ENCODE measurements around the gene PSD2. TPM values are rescaled to one million over a fixed set of nuclear protein-coding genes. Genes with fewer than 3 reads are reported as not detected.

The PSD2 gene
- total RNA-seq, 2 experiments from 2014 or later, result not detected

DNA sequence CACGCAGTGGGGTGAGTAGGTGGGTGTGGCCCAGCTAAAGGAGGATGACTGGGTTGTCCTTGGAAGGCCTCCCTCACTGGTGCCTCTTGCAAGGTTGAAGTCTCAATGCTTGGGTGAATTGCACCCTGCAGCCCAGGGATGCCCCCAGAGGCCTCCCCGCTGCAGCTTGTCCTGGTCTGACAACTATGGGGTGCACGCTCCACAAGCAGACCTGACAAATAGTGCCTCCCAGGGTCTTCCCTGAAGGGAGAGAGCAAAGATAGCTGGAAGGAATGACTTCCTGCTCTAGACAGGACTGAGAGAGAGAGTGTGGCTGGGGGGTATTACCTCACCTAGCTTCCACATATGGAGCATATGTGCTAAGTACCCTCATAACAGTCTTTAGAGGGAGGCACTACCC lies 1.7 kb downstream of the PSD2 start:
- intact Hi-C loops (cut with micrococcal nuclease), result no loop called here
- CTCF ChIA-PET, result interaction anchor here (0.6 to 4.8 kb wide), 4 partner anchors 10 to 246 kb away, joined by 3 to 36 read pairs (median 6); no protein-coding TSS in a partner anchor
- no peaks in the 10 kb centered on the region for H3K36me3 Mint-ChIP-seq (ENCODE audit: low read depth)
- no peak overlapping the region for H3K4me3 Mint-ChIP-seq
- H3K4me1 Mint-ChIP-seq (ENCODE audit: low read depth), result peaks cover 2% of the 10 kb centered on the region
- no peak overlapping the region for H3K27ac Mint-ChIP-seq
- H3K9me3 Mint-ChIP-seq, result no peaks in the 10 kb centered on the region
- DNase-seq, result no peak
- peaks cover 61% of the 10 kb centered on the region for H3K27me3 Mint-ChIP-seq (ENCODE audit: low read depth)

DNA sequence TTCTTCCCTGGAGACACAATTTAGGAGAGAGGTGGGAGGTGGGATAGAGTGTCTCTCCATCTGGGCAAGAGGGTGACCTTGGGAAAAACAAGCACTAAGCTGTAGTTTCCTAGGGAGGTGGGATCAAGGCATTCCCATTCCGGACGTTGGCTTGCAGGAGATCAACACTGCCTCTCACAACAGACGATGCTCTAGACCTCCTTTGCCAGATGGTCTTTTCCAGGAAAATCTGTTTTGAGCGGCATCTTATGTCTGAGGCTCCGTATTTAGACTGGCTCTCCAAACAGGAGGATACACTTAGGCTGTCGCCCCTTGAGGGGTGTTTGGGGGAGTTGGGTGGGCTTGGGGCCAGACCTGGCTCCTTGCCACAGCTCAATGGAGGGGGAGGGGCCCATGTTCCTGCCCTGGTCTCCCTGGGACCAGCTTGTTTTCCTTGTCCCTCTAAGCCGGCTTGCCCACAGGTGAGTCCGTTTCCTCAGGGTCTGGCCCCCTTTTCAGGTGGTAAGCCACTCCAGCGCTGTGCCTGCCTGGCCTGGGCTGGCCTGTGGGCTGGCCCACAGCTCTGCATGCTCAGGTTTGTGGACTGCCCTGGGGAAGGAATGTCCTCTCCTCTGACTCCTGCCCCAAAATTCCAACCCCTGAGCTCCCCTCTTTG lies 2.4 kb downstream of the PSD2 start:
- H3K36me3 Mint-ChIP-seq (ENCODE audit: low read depth), result no peaks in the 10 kb centered on the region
- H3K4me1 Mint-ChIP-seq (ENCODE audit: low read depth), result peaks cover 2% of the 10 kb centered on the region
- peaks cover 61% of the 10 kb centered on the region for H3K27me3 Mint-ChIP-seq (ENCODE audit: low read depth)
- DNase-seq, result no peak
- no peaks in the 10 kb centered on the region for H3K9me3 Mint-ChIP-seq
- H3K27ac Mint-ChIP-seq, result no peak overlapping the region
- CTCF ChIA-PET, result interaction anchor here (0.6 to 4.8 kb wide), 4 partner anchors 10 to 246 kb away, joined by 3 to 36 read pairs (median 6); no protein-coding TSS in a partner anchor
- H3K4me3 Mint-ChIP-seq, result no peak overlapping the region
- intact Hi-C loops (cut with micrococcal nuclease), result no loop called here

DNA sequence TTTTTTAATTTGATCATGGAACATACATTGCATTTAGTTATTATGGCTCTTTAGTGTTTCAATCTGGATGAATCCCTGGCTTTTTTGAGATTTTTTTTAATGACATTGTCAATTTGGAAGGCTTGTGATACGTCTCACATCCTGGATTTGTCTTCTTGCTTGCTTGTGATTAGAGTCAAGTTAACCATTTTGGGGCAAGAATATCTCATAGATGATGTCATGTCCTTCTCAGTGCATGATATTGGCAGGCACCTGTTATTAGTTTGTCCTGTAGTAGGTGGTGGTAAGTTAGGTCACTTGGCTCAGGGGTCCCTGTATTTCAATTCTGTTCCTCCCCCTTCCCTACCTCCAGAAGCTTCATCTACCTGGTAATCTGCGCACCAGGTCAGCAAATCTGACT lies 3.3 kb downstream of the PSD2 start:
- no peak overlapping the region for H3K4me3 Mint-ChIP-seq
- no peaks in the 10 kb centered on the region for H3K36me3 Mint-ChIP-seq (ENCODE audit: low read depth)
- intact Hi-C loops (cut with micrococcal nuclease), result no loop called here
- DNase-seq, result no peak
- H3K27ac Mint-ChIP-seq, result no peak overlapping the region
- H3K4me1 Mint-ChIP-seq (ENCODE audit: low read depth), result peaks cover 2% of the 10 kb centered on the region
- peaks cover 61% of the 10 kb centered on the region for H3K27me3 Mint-ChIP-seq (ENCODE audit: low read depth)
- no peaks in the 10 kb centered on the region for H3K9me3 Mint-ChIP-seq
- CTCF ChIA-PET, result interaction anchor here (0.7 to 4.8 kb wide), 4 partner anchors 11 to 170 kb away, joined by 3 to 36 read pairs (median 6); no protein-coding TSS in a partner anchor

DNA sequence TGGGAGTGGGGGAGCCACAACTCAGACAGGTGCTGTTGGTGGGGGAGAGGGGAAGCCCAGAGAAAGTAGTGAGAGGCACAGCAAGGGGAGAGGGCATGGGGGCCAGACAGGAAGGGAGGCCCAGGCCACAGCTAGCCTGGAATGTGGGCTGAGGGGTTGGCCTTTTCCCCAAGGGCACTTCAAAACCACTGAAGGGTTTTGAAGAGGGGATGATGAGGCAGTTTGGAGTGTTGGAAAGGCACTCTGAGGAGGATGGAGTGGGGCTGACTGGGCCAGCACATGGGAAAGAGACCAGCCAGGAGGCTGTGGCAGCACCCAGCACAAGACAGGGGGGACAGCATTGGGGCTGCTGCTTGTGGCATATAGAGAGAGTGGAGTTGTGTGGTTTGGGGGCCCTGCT lies 3.8 kb downstream of the PSD2 start:
- DNase-seq, result no peak
- no peaks in the 10 kb centered on the region for H3K9me3 Mint-ChIP-seq
- intact Hi-C loops (cut with micrococcal nuclease), result no loop called here
- H3K4me3 Mint-ChIP-seq, result no peak overlapping the region
- no peak overlapping the region for H3K27ac Mint-ChIP-seq
- H3K4me1 Mint-ChIP-seq (ENCODE audit: low read depth), result peaks cover 2% of the 10 kb centered on the region
- CTCF ChIA-PET, result interaction anchor here (0.7 to 4.8 kb wide), 3 partner anchors 12 to 170 kb away, joined by 3 to 36 read pairs (median 7); no protein-coding TSS in a partner anchor
- no peaks in the 10 kb centered on the region for H3K36me3 Mint-ChIP-seq (ENCODE audit: low read depth)
- H3K27me3 Mint-ChIP-seq (ENCODE audit: low read depth), result peaks cover 60% of the 10 kb centered on the region

DNA sequence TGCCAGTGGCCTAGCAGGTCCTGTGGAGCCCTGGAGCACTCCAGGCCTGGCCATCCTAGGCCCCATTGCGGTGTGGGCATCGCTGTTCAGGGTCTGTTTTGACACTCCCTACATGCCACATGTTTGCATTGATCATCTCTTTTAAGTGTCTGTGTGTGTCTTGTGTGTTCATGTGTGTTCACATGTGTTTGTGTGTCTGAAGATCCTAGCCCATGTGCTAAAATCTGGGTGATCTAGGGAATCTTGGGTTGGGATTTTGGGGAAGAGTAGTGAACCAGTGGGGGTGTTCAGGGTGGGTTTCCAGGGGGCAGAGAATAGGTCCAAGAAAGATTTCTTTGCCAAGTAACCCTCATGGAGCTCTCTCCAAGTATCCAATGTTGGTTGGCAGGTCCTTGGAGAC lies 8.4 kb downstream of the PSD2 start:
- Mint-ChIP-seq H3K36me3 (ENCODE audit: low read depth) (no peaks in the 10 kb centered on the region), H3K4me1 (ENCODE audit: low read depth) (no peaks in the 10 kb centered on the region), H3K27me3 (ENCODE audit: low read depth) (peaks cover 34% of the 10 kb centered on the region), H3K9me3 (no peaks in the 10 kb centered on the region), H3K27ac (no peak overlapping the region), H3K4me3 (no peak overlapping the region)
- intact Hi-C loops (cut with micrococcal nuclease), result no loop called here
- no peak for DNase-seq
- CTCF ChIA-PET, result interaction anchor here (1.5 kb wide), 1 partner anchor 17 kb away, joined by 5 read pairs; no protein-coding TSS in a partner anchor

DNA sequence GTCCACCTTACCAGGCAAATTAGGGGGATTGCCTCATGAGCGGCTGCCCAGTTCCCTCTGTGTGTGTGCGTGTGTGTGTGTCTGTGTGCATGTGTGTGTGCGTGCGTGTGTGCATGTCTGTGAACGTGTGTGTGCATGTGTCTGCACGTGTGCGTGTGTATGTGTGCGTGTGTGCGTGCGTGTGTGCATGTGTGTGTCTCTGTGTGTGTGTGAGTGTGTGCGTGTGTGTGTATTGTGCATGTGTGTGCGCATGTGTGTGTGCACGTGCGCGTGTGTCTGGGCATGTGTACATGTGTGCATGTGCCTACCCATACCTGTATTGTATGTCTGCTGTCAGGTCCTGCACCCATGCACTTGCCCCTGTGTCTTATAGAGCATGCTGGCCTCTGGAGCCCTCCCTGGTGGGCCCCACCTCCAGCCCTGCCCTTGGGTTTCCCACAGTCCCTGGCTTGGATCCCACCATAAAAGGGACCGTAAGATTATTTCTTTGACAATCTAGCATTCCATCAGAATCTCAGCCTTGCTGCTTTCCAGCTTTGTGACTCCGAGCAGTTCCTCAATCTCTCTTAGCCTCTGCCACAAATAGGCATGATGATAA lies 9.3 kb downstream of the PSD2 start:
- no peak for DNase-seq
- no peaks in the 10 kb centered on the region for H3K4me1 Mint-ChIP-seq (ENCODE audit: low read depth)
- no peak overlapping the region for H3K27ac Mint-ChIP-seq
- intact Hi-C loops (cut with micrococcal nuclease), result no loop called here
- H3K36me3 Mint-ChIP-seq (ENCODE audit: low read depth), result no peaks in the 10 kb centered on the region
- no peak overlapping the region for H3K4me3 Mint-ChIP-seq
- CTCF ChIA-PET, result no interaction called here
- no peaks in the 10 kb centered on the region for H3K9me3 Mint-ChIP-seq
- peaks cover 29% of the 10 kb centered on the region for H3K27me3 Mint-ChIP-seq (ENCODE audit: low read depth)

DNA sequence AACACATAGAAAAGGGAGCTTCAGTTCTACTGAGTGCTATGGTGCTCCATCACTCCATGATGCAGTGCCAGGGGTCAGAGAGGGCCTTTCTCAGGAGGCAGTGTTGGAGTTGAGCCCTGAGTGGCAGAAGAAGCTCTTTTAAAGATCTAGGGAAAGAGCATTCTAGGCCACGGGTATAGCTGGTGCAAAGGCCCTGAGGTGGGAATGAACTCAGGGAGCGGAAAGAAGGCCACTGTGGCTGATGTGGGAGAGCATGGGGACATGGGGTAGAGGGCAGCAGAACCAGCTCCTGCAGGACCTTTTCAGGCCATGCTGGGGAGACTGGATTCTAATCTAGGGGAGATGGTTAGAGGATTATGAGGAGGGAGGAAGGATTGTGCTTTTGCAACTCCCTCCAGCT lies 9.9 kb downstream of the PSD2 start:
- no peak overlapping the region for H3K4me3 Mint-ChIP-seq
- CTCF ChIA-PET, result interaction anchor here (1.1 kb wide), 1 partner anchor 18 kb away, joined by 3 read pairs; no protein-coding TSS in a partner anchor
- DNase-seq, result no peak
- no peaks in the 10 kb centered on the region for H3K9me3 Mint-ChIP-seq
- H3K27me3 Mint-ChIP-seq (ENCODE audit: low read depth), result peaks cover 25% of the 10 kb centered on the region
- no peaks in the 10 kb centered on the region for H3K36me3 Mint-ChIP-seq (ENCODE audit: low read depth)
- no peaks in the 10 kb centered on the region for H3K4me1 Mint-ChIP-seq (ENCODE audit: low read depth)
- no peak overlapping the region for H3K27ac Mint-ChIP-seq
- intact Hi-C loops (cut with micrococcal nuclease), result no loop called here

DNA sequence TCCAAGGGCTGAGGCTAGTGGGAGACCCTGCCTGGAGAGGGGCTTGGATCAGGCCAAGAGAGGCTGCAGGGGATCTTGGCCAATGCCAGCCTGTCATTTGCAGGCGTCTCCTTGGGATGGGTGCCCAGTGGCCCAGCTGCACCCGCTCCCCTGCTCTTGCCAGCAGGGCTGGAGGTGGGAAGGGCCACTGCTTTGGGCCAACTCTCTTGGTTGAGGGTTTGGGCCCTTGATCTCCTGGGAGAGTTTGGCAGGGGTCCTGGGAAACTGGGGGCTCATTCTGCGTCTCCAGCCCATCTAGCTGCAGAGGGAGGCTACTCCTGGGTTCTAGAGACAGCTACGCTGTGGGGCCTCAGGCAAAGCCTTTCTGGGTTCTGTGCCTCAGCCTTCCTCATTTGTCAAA lies 10.5 kb downstream of the PSD2 start:
- no peaks in the 10 kb centered on the region for H3K9me3 Mint-ChIP-seq
- no peaks in the 10 kb centered on the region for H3K36me3 Mint-ChIP-seq (ENCODE audit: low read depth)
- H3K4me1 Mint-ChIP-seq (ENCODE audit: low read depth), result no peaks in the 10 kb centered on the region
- CTCF ChIA-PET, result interaction anchor here (1.1 kb wide), 1 partner anchor 19 kb away, joined by 3 read pairs; no protein-coding TSS in a partner anchor
- intact Hi-C loops (cut with micrococcal nuclease), result no loop called here
- H3K27me3 Mint-ChIP-seq (ENCODE audit: low read depth), result peaks cover 21% of the 10 kb centered on the region
- no peak for DNase-seq
- H3K27ac Mint-ChIP-seq, result no peak overlapping the region
- no peak overlapping the region for H3K4me3 Mint-ChIP-seq

DNA sequence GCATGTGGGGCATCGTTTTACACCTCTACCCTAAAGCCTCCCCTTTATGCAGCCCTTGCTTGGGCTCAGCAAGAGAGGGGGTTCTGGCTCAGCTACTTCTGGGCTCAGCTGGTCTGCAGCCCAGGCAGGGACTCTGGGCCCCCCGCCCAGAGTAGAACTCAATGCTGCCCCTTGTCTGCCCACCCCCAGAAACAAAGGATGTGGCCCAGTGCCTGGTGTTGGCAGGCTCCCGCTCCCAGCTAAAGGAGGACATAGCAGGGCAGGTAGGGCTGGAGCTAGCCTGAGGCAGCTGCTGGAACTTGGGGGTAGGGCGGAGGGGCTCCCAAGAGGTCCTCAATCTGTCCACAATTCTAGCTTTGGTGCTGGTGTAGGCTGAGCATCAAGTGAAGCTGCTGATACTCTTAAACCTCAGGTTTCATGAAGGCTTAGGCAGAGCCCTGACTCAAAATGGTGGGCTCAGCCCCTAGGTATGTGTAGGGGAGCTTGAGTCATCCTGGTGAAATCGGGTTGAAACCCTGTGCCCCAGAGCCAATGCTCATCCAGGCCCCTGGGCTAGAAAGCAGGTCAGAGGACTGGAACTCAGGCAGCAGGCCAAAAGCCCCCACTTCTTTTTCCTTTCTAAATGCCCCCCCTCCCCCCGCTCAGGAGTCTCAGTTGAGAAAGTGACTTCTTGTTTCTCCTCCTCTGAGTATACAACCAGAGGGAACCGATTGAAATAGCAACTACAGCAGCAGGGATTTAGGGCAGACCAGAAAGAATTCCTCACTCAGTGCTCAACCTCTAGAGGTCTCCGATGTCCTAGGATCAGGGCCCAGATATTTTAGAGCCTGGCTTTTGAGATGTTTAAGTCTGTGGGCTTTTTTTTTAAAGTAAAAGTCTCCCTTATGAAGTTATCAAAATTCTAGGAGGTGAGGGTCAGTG lies 11.4 kb downstream of the PSD2 start:
- no peaks in the 10 kb centered on the region for H3K36me3 Mint-ChIP-seq (ENCODE audit: low read depth)
- DNase-seq, result no peak
- no peak overlapping the region for H3K4me3 Mint-ChIP-seq
- no peak overlapping the region for H3K27ac Mint-ChIP-seq
- intact Hi-C loops (cut with micrococcal nuclease), result no loop called here
- CTCF ChIA-PET, result no interaction called here
- H3K9me3 Mint-ChIP-seq, result no peaks in the 10 kb centered on the region
- peaks cover 12% of the 10 kb centered on the region for H3K27me3 Mint-ChIP-seq (ENCODE audit: low read depth)
- H3K4me1 Mint-ChIP-seq (ENCODE audit: low read depth), result no peaks in the 10 kb centered on the region

DNA sequence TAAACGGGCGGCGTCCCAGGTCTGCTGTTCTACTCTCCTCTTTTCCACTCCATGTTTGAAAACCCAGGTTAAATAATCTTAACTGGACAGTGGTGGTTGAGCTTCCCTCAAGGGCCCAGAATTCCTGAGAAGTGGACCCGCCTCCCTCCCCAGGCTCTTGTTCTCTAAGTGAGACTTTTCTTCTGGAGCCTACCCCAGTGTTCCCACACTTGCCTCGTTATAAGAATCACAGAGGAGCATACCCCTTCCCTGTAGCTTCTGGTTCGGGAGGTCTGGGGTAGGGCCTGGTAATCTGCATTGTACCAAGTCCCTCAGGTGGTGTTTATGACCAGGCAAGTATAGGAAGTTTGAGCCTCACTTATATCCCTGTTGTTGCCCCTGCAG lies 12.0 kb downstream of the PSD2 start:
- H3K36me3 Mint-ChIP-seq (ENCODE audit: low read depth), result no peaks in the 10 kb centered on the region

DNA sequence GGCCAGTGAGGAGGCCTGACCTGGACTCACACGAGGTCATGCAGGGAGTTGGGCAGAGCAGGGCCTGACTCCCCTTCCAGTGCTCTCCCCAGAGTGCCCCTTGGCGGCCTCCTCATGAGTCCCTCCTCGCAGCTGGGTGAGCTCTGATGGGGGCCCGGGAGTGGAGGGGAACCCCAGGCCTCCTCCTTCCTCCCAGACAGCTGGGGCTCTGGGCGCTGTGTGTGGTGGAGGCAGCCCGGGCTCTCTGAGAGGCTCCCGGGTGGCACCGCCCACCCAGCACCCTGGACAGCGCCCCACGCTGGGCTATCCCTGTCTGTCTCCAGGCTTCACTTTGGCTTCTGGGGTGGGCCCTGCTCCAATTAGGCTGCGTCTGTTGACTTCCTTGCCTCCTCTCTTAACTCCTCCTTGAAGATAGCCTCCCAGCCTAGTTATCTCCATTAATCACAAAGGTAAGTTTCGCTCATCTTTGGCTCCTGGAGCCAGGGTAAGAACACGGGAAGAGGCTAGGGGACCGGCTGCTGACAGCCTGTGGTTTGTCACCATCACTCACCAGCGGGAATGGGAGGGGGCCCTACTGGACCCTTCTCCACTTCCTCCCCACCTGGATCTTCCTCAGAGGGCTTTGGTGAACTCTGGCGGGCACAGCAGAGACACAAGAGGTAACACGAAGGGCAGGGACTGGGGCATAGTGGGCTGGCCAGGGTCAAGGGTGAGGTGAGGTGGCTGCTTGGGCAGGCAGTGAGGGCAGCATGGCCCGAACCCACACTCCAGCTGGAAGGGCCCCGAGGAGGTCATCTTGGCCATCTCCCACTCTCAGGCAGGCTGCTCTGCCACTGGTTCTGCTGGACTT lies 13.1 kb downstream of the PSD2 start:
- CTCF ChIA-PET, result no interaction called here
- peaks cover 11% of the 10 kb centered on the region for H3K27me3 Mint-ChIP-seq (ENCODE audit: low read depth)
- intact Hi-C loops (cut with micrococcal nuclease), result no loop called here
- no peak overlapping the region for H3K27ac Mint-ChIP-seq
- no peaks in the 10 kb centered on the region for H3K36me3 Mint-ChIP-seq (ENCODE audit: low read depth)
- no peak overlapping the region for H3K4me3 Mint-ChIP-seq
- H3K9me3 Mint-ChIP-seq, result no peaks in the 10 kb centered on the region
- H3K4me1 Mint-ChIP-seq (ENCODE audit: low read depth), result no peaks in the 10 kb centered on the region
- DNase-seq, result peak; percentile 63

More for the DNA sequence above, 12.0 kb downstream of the PSD2 start:
- no peak for DNase-seq
- H3K27ac Mint-ChIP-seq, result no peak overlapping the region
- H3K4me3 Mint-ChIP-seq, result no peak overlapping the region
- no peaks in the 10 kb centered on the region for H3K4me1 Mint-ChIP-seq (ENCODE audit: low read depth)
- H3K27me3 Mint-ChIP-seq (ENCODE audit: low read depth), result peaks cover 11% of the 10 kb centered on the region
- intact Hi-C loops (cut with micrococcal nuclease), result no loop called here
- CTCF ChIA-PET, result no interaction called here
- H3K9me3 Mint-ChIP-seq, result no peaks in the 10 kb centered on the region

Measured in activated naive CD4-positive, alpha-beta T cell treated with anti-CD3 and anti-CD28 coated beads for 36 hours (primary cell).